Measurements from ENCODE around the gene SESTD1.

- TF ChIP-seq CTCF (conservative IDR thresholded peaks at IDR 0.05; ENCODE audit: low read depth, low read length), result no peak
- TF ChIP-seq USF2 (IDR thresholded peaks at IDR 0.05; ENCODE audit: low read depth, low read length), result no peak
- TF ChIP-seq POLR2A (IDR thresholded peaks at IDR 0.05; ENCODE audit: low read depth, low read length), result no peak
- TF ChIP-seq MAFK (IDR thresholded peaks at IDR 0.05; ENCODE audit: low read depth, low read length), result no peak
- TF ChIP-seq FOS (IDR thresholded peaks at IDR 0.05; ENCODE audit: low read depth, low read length), result no peak
- TF ChIP-seq MAZ (IDR thresholded peaks at IDR 0.05; ENCODE audit: borderline replicate concordance, low read depth, low read length), result no peak
- no peak for TF ChIP-seq ELK1 (IDR thresholded peaks at IDR 0.05; ENCODE audit: borderline replicate concordance, low read depth, low read length)
- TF ChIP-seq RAD21 (IDR thresholded peaks at IDR 0.05; ENCODE audit: low read length), result no peak
- TF ChIP-seq CEBPB (IDR thresholded peaks at IDR 0.05; ENCODE audit: low read depth, low read length), result no peak
- TF ChIP-seq SMC3 (IDR thresholded peaks at IDR 0.05; ENCODE audit: low read depth, low read length), result no peak
- no peak for TF ChIP-seq MXI1 (IDR thresholded peaks at IDR 0.05; ENCODE audit: borderline replicate concordance, low read depth, low read length)
- TF ChIP-seq RFX5 (IDR thresholded peaks at IDR 0.05; ENCODE audit: low read depth, low read length), result no peak
- TF ChIP-seq NFE2L2 (IDR thresholded peaks at IDR 0.05; ENCODE audit: low read depth, low read length), result no peak
These were observed 140.3 kb downstream of the SESTD1 start for GRCh38 chr2:179124282-179124681.
